ENCODE results near the gene FER. TPM values are rescaled to one million over a fixed set of nuclear protein-coding genes. Genes with fewer than 3 reads are reported as not detected.

The FER gene
- total and polyA plus RNA-seq, 2 of the 13 experiments (the other 11 are each of a cell fraction or from before 2014, with no cell fraction given) = 7.9 to 29.0 TPM

DNA sequence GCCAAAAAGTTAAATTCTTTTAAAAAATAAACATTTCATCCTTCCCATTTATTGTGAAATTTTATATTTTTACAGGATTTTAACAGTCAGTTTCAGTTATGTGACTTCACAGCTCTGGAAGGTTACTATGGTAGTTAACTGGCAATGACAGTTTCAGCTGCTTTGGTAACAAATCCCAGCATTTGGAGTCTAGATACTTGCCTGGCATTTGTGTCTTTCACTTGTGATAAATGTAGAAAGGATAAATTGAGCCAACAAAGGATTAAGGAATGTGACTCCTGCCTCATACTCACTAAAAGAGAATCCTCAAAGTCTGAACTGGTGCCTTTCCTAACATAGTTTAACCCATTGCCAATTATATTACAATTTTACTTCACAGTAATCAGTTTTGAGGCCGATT lies 315.5 kb downstream of the FER start:
- Histone ChIP-seq H2AFZ (ENCODE audit: low read length) (no peak overlapping the region), H3K9ac (ENCODE audit: insufficient read depth, low read depth, low read length) (no peak overlapping the region), H3K27ac (ENCODE audit: extremely low read length, insufficient read depth, low read length) (no peak overlapping the region), H3K4me2 (ENCODE audit: low read depth, low read length) (no peak overlapping the region), H3K27me3 (ENCODE audit: control insufficient read depth in 1 of 2, insufficient read depth in 2 of 2, low read length in 2 of 2) (no peaks in the 10 kb centered on the region), H3K79me2 (ENCODE audit: insufficient read depth, low read length) (no peaks in the 10 kb centered on the region), H3K36me3 (replicated peaks in 1 of 2; ENCODE audit: control insufficient read depth in 1 of 2, insufficient read depth in 2 of 2, low read length in 2 of 2) (peaks cover 0 to 1% of the 10 kb centered on the region in 2 experiments; a peak in 1 of 5 replicates), H3K4me3 (replicated peaks in 1 of 3; ENCODE audit: insufficient read depth in 1 of 3, low read depth in 2 of 3, low read length in 3 of 3) (no peak overlapping the region), H3K9me3 (ENCODE audit: low read length) (no peaks in the 10 kb centered on the region), H3K4me1 (ENCODE audit: insufficient read depth, low read length) (no peaks in the 10 kb centered on the region), H4K20me1 (ENCODE audit: insufficient read depth, low read length) (no peaks in the 10 kb centered on the region)
- ATAC-seq (no peak), DNase-seq (ENCODE audit: low spot score) (no peak), FAIRE-seq (no peak)
- intact Hi-C loops (cut with micrococcal nuclease; ENCODE audit: unreplicated experiment) = no loop called here
- TF ChIP-seq ZNF724P (CRISPR knock-in tag; IDR thresholded peaks at IDR 0.05; ENCODE audit: borderline replicate concordance) (no peak), ZNF670 (CRISPR knock-in tag; IDR thresholded peaks at IDR 0.05; ENCODE audit: borderline replicate concordance) (no peak), NKX3-1 (CRISPR knock-in tag; IDR thresholded peaks at IDR 0.05) (no peak), NRL (CRISPR knock-in tag; IDR thresholded peaks at IDR 0.05; ENCODE audit: borderline replicate concordance) (no peak), ZNF569 (CRISPR knock-in tag; IDR thresholded peaks at IDR 0.05; ENCODE audit: borderline replicate concordance) (no peak), CBX1 (IDR thresholded peaks at IDR 0.05; ENCODE audit: low read depth) (no peak), ZFP90 (CRISPR knock-in tag; IDR thresholded peaks at IDR 0.05; ENCODE audit: borderline replicate concordance) (no peak), HES4 (CRISPR knock-in tag; IDR thresholded peaks at IDR 0.05; ENCODE audit: borderline replicate concordance) (no peak), HOXA9 (CRISPR knock-in tag; IDR thresholded peaks at IDR 0.05; ENCODE audit: borderline replicate concordance) (no peak), ZNF530 (CRISPR knock-in tag; IDR thresholded peaks at IDR 0.05; ENCODE audit: low read depth) (no peak), FIP1L1 (IDR thresholded peaks at IDR 0.05; ENCODE audit: borderline replicate concordance, insufficient read depth, low read depth, low read length) (no peak)
- TF ChIP-seq, protein P1, sequence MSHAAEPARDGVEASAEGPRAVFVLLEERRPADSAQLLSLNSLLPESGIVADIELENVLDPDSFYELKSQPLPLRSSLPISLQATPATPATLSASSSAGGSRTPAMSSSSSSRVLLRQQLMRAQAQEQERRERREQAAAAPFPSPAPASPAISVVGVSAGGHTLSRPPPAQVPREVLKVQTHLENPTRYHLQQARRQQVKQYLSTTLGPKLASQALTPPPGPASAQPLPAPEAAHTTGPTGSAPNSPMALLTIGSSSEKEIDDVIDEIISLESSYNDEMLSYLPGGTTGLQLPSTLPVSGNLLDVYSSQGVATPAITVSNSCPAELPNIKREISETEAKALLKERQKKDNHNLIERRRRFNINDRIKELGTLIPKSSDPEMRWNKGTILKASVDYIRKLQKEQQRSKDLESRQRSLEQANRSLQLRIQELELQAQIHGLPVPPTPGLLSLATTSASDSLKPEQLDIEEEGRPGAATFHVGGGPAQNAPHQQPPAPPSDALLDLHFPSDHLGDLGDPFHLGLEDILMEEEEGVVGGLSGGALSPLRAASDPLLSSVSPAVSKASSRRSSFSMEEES (CRISPR knock-in tag; IDR thresholded peaks at IDR 0.05) = no peak
- TF ChIP-seq, protein P2, sequence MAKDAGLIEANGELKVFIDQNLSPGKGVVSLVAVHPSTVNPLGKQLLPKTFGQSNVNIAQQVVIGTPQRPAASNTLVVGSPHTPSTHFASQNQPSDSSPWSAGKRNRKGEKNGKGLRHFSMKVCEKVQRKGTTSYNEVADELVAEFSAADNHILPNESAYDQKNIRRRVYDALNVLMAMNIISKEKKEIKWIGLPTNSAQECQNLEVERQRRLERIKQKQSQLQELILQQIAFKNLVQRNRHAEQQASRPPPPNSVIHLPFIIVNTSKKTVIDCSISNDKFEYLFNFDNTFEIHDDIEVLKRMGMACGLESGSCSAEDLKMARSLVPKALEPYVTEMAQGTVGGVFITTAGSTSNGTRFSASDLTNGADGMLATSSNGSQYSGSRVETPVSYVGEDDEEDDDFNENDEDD (CRISPR knock-in tag; IDR thresholded peaks at IDR 0.05; ENCODE audit: borderline replicate concordance) = no peak
- BruUV-seq (replicated peaks) = no TSS peak
- POLR2A ChIA-PET = no interaction called here
- WGBS (ENCODE audit: low lambda C conversion rate) = 93% methylated on average over 1 of the region's 1 CpG
- in situ Hi-C loops (cut with HindIII; ENCODE audit: extremely low pct_ligation_motif_present, low pct_unique_long_range_greater_than_20kb) = no loop called here
- CTCF ChIA-PET (ENCODE audit: low intra/inter-chr PET ratio, low total read pairs) = no interaction called here

Measured in HepG2 (cell line).